HepG2 (cell line): ENCODE data around the gene TCOF1. TPM values are rescaled to one million over a fixed set of nuclear protein-coding genes. Genes with fewer than 3 reads are reported as not detected.

Experiments used
- ATAC-seq: fragments of 200-7000 bp; cut with Tn5 transposase; 3 replicates; pipeline ENCODE4 v1.9.1; 2020; ENCODE audit warnings: mild to moderate bottlenecking, moderate library complexity
- BruUV-seq: library from RNA; stranded (reverse); fragments of 400-500 nt; replicated peaks from 2 replicates; lab custom pipeline; 2021; lab: Mats Ljungman, UMichigan
- CTCF ChIA-PET: fragments of 300-600 bp; formaldehyde crosslinking; extraction: SDS; loops from one replicate; lab custom pipeline; 2021; ENCODE audit warnings: low total read pairs, inconsistent platforms, low intra/inter-chr PET ratio; lab: Yijun Ruan, JAX
- POLR2A ChIA-PET: fragments of 350-600 bp; sonication (Branson Sonifier 250); formaldehyde crosslinking; loops from one replicate; lab custom pipeline; 2020; ENCODE audit warnings: antibody characterized with exemption, inconsistent platforms; lab: Yijun Ruan, JAX
- DNase-seq: peaks from one replicate; pipeline ENCODE4 v3.0.0-alpha.2; 2015; ENCODE audit warnings: low spot score
- FAIRE-seq: peaks from 3 replicates; lab custom pipeline; 2011; peaks lifted over from hg19 to GRCh38; lab: Jason Lieb, UNC
- H2AFZ ChIP-seq: one replicate; pipeline ENCODE4 v1.6.1; 2011; ENCODE audit warnings: low read length, inconsistent platforms
- H3K27ac ChIP-seq: fragments of 300-600 bp; 3 replicates; pipeline ENCODE4 v1.8.0; 2011; ENCODE audit warnings: mixed run types, mild to moderate bottlenecking, mixed read lengths, low read length, inconsistent platforms; ENCODE audit not compliant: insufficient read depth; ENCODE audit errors: extremely low read length
- H3K27me3 ChIP-seq, 2 experiments: fragments of 200-600 bp in 1 of 2; 2 replicates in 1 of 2; 3 replicates in 1 of 2; pipeline versions ENCODE4 v1.6.0 to v1.8.0; 2011; ENCODE audit warnings: low read length in 2 of 2, mild to moderate bottlenecking in 2 of 2, moderate library complexity in 2 of 2, inconsistent platforms in 1 of 2; ENCODE audit not compliant: insufficient read depth in 2 of 2, control insufficient read depth in 1 of 2
- H3K36me3 ChIP-seq, 2 experiments: fragments of 200-600 bp in 1 of 2; replicated peaks in 1 of 2; 2 replicates in 1 of 2; 3 replicates in 1 of 2; pipeline versions ENCODE4 v1.5.1 to v1.8.0; 2011; ENCODE audit warnings: low read length in 2 of 2, inconsistent platforms in 1 of 2; ENCODE audit not compliant: insufficient read depth in 2 of 2, control insufficient read depth in 1 of 2
- H3K4me1 ChIP-seq: 2 replicates; pipeline ENCODE4 v1.5.1; 2012; ENCODE audit warnings: low read length, inconsistent platforms; ENCODE audit not compliant: insufficient read depth
- H3K4me2 ChIP-seq: 2 replicates; pipeline ENCODE4 v1.6.0; 2011; ENCODE audit warnings: low read depth, low read length, inconsistent platforms
- H3K4me3 ChIP-seq, 3 experiments: fragments of 200-600 bp in 1 of 3; sonication (generic), shearing (Covaris generic) in 1 of 3; replicated peaks in 1 of 3; 2 replicates each; pipeline ENCODE4 v1.5.1; 2011 to 2016; ENCODE audit warnings: low read length in 3 of 3, inconsistent platforms in 2 of 3, low read depth in 2 of 3, mild to moderate bottlenecking in 2 of 3, control low read depth in 1 of 3, mixed read lengths in 1 of 3; ENCODE audit not compliant: insufficient read depth in 1 of 3
- H3K79me2 ChIP-seq: one replicate; pipeline ENCODE4 v1.6.1; 2011; ENCODE audit warnings: low read length, inconsistent platforms; ENCODE audit not compliant: insufficient read depth
- H3K9ac ChIP-seq: 2 replicates; pipeline ENCODE4 v1.6.0; 2011; ENCODE audit warnings: mild to moderate bottlenecking, low read depth, low read length, inconsistent platforms; ENCODE audit not compliant: insufficient read depth
- H3K9me3 ChIP-seq: 2 replicates; pipeline ENCODE4 v1.5.1; 2012; ENCODE audit warnings: mild to moderate bottlenecking, low read length
- H4K20me1 ChIP-seq: 2 replicates; pipeline ENCODE4 v1.6.0; 2011; ENCODE audit warnings: inconsistent platforms, mild to moderate bottlenecking, low read length, moderate library complexity; ENCODE audit not compliant: insufficient read depth
- GATAD1 ChIP-seq: IDR thresholded peaks from 2 replicates; pipeline ENCODE4 v1.6.1; 2016; ENCODE audit warnings: missing genetic modification reagents, missing compliant biosample characterization
- JARID2 ChIP-seq: sonication (generic); formaldehyde crosslinking; IDR thresholded peaks from 2 replicates; pipeline ENCODE4 v1.8.1; 2023; ENCODE audit warnings: missing genetic modification reagents, inconsistent platforms; ENCODE audit not compliant: insufficient replicate concordance
- MEIS1 ChIP-seq: sonication (generic); formaldehyde crosslinking; IDR thresholded peaks from 2 replicates; pipeline ENCODE4 v1.9.0; 2021; ENCODE audit warnings: mild to moderate bottlenecking, missing genetic modification reagents, moderate library complexity, borderline replicate concordance
- NCOA2 ChIP-seq: sonication (generic); formaldehyde crosslinking; IDR thresholded peaks from 2 replicates; pipeline ENCODE4 v1.8.0; 2022; ENCODE audit warnings: inconsistent platforms
- ZFY ChIP-seq: sonication (generic); formaldehyde crosslinking; IDR thresholded peaks from 2 replicates; pipeline ENCODE4 v1.4.0; 2020; ENCODE audit warnings: missing genetic modification reagents
- ZMYM3 ChIP-seq: sonication (generic); formaldehyde crosslinking; IDR thresholded peaks from 2 replicates; pipeline ENCODE4 v1.5.1; 2020; ENCODE audit warnings: mild to moderate bottlenecking, missing genetic modification reagents
- ZNF224 ChIP-seq: sonication (generic); formaldehyde crosslinking; IDR thresholded peaks from 2 replicates; pipeline ENCODE4 v1.5.0; 2020; ENCODE audit warnings: mild to moderate bottlenecking, missing genetic modification reagents
- ZNF317 ChIP-seq: sonication (generic); formaldehyde crosslinking; IDR thresholded peaks from 2 replicates; pipeline ENCODE4 v1.5.0; 2020; ENCODE audit warnings: mild to moderate bottlenecking, missing genetic modification reagents
- ZNF7 ChIP-seq: IDR thresholded peaks from 2 replicates; pipeline ENCODE4 v1.6.1; 2016; ENCODE audit warnings: missing biosample characterization, missing genetic modification reagents
- WGBS: methylation state at CpG from one replicate; pipeline ENCODE4 v1.1.6; 2017; ENCODE audit warnings: low lambda C conversion rate; 5-methylcytosine and 5-hydroxymethylcytosine counted together
- in situ Hi-C: cut with HindIII; loops from 2 replicates; pipeline ENCODE4 v1.10.0; 2017; ENCODE audit warnings: low pct_unique_long_range_greater_than_20kb; ENCODE audit not compliant: extremely low pct_ligation_motif_present
- intact Hi-C: fragments of 100-400 bp; cut with micrococcal nuclease; formaldehyde crosslinking; loops from one replicate; pipeline ENCODE4 v1.10.0; 2022; ENCODE audit not compliant: unreplicated experiment
- polyA plus RNA-seq, 8 experiments: library from polyadenylated mRNA; depleted of rRNA in 3 of 8; stranded (reverse) in 7 of 8; unstranded in 1 of 8; fragments of >200 nt; fragmentation: Illumina TruSeq in 4 of 8; extraction: Trizol in 4 of 8; gene quantifications; 2 replicates each; pipeline versions ENCODE4 v1.2.1 to v1.2.3, GENCODE V29; 2011 to 2016; ENCODE audit warnings: low read depth in 4 of 8, missing spikeins in 1 of 8, mixed read lengths in 1 of 8; ENCODE audit not compliant: insufficient read depth in 1 of 8
- total RNA-seq, 5 experiments: library from RNA; depleted of rRNA; stranded (reverse); fragments of >200 nt; fragmentation: Illumina TruSeq; extraction: Trizol; gene quantifications; 2 replicates each; pipeline ENCODE4 v1.2.3, GENCODE V29; 2016; ENCODE audit warnings: low read depth in 1 of 5
- TF ChIP-seq, protein P1 (sequence below): sonication (generic); formaldehyde crosslinking; IDR thresholded peaks from 2 replicates; pipeline ENCODE4 v1.5.0; 2020; ENCODE audit warnings: mild to moderate bottlenecking, missing genetic modification reagents, borderline replicate concordance

The TCOF1 gene
- total and polyA plus RNA-seq, 2 of the 13 experiments (the other 11 are each of a cell fraction or from before 2014, with no cell fraction given): 10.1 to 41.6 TPM

DNA sequence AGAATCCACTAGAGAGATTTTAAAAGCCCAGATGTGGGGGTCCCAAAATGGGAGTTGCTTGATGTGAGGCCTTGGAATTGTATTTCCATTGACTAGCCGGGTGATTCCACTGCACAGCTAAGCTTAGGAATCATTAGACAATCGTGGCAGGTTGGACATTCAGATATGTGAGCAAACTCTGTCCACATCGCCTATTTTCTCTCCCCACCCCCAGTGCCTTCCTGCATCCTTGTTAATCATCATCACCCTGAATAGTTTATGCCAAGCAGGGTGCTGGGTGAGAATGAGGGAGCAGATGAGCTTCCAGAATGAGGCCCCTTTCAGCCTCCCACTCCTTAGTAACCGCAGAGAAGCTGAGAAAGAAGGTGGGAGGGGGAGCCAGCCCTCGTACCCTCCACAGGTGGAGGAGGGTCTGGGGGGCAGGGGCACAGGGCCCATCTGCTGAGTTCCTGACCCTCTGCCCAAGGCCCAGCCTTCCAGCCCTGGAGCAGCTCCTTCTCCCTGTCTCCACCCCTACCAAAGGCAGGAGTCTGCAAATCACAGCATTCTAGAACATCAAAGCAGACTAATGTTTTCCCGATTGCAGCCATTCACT lies 7.7 kb upstream of the TCOF1 start:
- 67% methylated on average over 3 of the region's 6 CpGs for WGBS
- Histone ChIP-seq H3K9me3 (no peaks in the 10 kb centered on the region), H4K20me1 (no peaks in the 10 kb centered on the region), H3K27me3 (no peaks in the 10 kb centered on the region; a peak in 1 of 5 replicates), H3K9ac (no peak overlapping the region), H2AFZ (no peak overlapping the region), H3K4me3 (no peak overlapping the region), H3K4me1 (peaks cover 51% of the 10 kb centered on the region), H3K4me2 (no peak overlapping the region), H3K79me2 (no peaks in the 10 kb centered on the region), H3K27ac (no peak overlapping the region), H3K36me3 (no peaks in the 10 kb centered on the region)
- ATAC-seq (no peak), FAIRE-seq (no peak), DNase-seq (no peak)
- POLR2A ChIA-PET: no interaction called here
- TF ChIP-seq, protein P1, sequence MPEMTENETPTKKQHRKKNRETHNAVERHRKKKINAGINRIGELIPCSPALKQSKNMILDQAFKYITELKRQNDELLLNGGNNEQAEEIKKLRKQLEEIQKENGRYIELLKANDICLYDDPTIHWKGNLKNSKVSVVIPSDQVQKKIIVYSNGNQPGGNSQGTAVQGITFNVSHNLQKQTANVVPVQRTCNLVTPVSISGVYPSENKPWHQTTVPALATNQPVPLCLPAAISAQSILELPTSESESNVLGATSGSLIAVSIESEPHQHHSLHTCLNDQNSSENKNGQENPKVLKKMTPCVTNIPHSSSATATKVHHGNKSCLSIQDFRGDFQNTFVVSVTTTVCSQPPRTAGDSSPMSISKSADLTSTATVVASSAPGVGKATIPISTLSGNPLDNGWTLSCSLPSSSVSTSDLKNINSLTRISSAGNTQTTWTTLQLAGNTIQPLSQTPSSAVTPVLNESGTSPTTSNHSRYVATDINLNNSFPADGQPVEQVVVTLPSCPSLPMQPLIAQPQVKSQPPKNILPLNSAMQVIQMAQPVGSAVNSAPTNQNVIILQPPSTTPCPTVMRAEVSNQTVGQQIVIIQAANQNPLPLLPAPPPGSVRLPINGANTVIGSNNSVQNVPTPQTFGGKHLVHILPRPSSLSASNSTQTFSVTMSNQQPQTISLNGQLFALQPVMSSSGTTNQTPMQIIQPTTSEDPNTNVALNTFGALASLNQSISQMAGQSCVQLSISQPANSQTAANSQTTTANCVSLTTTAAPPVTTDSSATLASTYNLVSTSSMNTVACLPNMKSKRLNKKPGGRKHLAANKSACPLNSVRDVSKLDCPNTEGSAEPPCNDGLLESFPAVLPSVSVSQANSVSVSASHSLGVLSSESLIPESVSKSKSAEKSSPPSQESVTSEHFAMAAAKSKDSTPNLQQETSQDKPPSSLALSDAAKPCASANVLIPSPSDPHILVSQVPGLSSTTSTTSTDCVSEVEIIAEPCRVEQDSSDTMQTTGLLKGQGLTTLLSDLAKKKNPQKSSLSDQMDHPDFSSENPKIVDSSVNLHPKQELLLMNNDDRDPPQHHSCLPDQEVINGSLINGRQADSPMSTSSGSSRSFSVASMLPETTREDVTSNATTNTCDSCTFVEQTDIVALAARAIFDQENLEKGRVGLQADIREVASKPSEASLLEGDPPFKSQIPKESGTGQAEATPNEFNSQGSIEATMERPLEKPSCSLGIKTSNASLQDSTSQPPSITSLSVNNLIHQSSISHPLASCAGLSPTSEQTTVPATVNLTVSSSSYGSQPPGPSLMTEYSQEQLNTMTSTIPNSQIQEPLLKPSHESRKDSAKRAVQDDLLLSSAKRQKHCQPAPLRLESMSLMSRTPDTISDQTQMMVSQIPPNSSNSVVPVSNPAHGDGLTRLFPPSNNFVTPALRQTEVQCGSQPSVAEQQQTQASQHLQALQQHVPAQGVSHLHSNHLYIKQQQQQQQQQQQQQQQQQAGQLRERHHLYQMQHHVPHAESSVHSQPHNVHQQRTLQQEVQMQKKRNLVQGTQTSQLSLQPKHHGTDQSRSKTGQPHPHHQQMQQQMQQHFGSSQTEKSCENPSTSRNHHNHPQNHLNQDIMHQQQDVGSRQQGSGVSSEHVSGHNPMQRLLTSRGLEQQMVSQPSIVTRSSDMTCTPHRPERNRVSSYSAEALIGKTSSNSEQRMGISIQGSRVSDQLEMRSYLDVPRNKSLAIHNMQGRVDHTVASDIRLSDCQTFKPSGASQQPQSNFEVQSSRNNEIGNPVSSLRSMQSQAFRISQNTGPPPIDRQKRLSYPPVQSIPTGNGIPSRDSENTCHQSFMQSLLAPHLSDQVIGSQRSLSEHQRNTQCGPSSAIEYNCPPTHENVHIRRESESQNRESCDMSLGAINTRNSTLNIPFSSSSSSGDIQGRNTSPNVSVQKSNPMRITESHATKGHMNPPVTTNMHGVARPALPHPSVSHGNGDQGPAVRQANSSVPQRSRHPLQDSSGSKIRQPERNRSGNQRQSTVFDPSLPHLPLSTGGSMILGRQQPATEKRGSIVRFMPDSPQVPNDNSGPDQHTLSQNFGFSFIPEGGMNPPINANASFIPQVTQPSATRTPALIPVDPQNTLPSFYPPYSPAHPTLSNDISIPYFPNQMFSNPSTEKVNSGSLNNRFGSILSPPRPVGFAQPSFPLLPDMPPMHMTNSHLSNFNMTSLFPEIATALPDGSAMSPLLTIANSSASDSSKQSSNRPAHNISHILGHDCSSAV (CRISPR knock-in tag): no peak
- TF ChIP-seq ZNF317 (0 out of 2 replicates have a peak, but pooled peaks have one; percentile 4), ZNF7 (CRISPR knock-in tag) (no peak), NCOA2 (CRISPR knock-in tag) (no peak), JARID2 (no peak), ZNF224 (CRISPR knock-in tag) (no peak), ZMYM3 (CRISPR knock-in tag) (no peak), MEIS1 (CRISPR knock-in tag) (0 out of 2 replicates have a peak, but pooled peaks have one; percentile 5), ZFY (no peak), GATAD1 (no peak)
- CTCF ChIA-PET: interaction anchor here (1.3 to 2.7 kb wide), 4 partner anchors 48 to 220 kb away, joined by 4 to 21 read pairs (median 10); partner anchors contain the start of gene ARSI
- BruUV-seq: no TSS peak
- in situ Hi-C loops (no loop called here), intact Hi-C loops (loop anchor here (1.0 to 10.0 kb wide), 7 partner anchors 47 to 695 kb away; partner anchors contain the start of gene ARSI)
